HG02970 (cell line): ENCODE measurements around the gene MTMR2.
"Not testable (repeated sequence)": the region's sequence is repeated elsewhere in the genome, so short reads cannot be mapped to it uniquely, and the experiment has no call there.

Source experiments
- ATAC-seq: cut with Tn5 transposase; IDR thresholded peaks from one replicate; pipeline ENCODE4 v1.9.1; 2021; ENCODE audit warnings: mild to moderate bottlenecking, moderate library complexity, moderate number of reproducible peaks; ENCODE audit not compliant: unreplicated experiment, low FRiP score

The MTMR2 gene

DNA sequence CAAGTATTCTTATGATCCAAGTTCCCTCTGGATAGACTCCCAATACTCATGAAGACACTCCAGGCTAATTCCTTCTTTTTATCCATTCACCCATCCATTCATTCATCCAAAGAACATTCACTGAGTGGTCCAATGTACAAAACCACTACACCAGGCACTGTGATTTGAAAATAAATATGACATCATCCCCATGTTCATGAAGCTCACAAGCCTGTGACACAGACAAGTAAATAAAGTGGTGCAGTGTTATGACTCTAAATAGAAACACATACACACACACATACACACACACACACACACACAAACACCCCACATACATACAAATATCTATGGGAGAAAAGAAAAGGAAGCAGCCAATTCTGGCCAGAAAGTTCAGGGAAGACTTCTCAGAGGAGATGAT is 35.5 kb downstream of the MTMR2 start:
- no peak for ATAC-seq

- no peak for ATAC-seq
Observed at GRCh38 chr11:95886462-95886861, 37.4 kb downstream of the MTMR2 start.

- no peak for ATAC-seq
Observed at GRCh38 chr11:95884802-95885201, 39.1 kb downstream of the MTMR2 start.

- no peak for ATAC-seq
Observed at GRCh38 chr11:95884376-95884775, 39.5 kb downstream of the MTMR2 start.

- ATAC-seq: no peak
Observed at GRCh38 chr11:95883381-95883780, 40.5 kb downstream of the MTMR2 start.

DNA sequence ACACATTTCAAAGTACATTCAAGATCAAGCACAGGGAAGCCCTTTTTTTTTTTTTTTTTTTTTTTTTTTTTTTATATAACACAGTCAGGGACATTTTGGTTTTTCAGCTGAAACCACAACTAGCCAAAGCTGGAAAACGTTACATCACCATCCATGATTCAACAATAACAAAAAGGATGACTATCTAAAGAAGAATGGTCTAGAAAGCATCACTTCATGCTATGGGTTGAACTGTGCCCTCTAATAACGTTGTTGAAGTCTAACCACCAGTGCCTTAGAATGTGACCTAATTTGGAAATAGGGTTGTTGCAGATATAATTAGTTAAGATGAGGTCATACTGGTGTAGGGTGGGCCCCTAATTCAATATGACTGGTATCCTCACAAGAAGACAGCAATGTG is 46.6 kb downstream of the MTMR2 start:
- no peak for ATAC-seq

DNA sequence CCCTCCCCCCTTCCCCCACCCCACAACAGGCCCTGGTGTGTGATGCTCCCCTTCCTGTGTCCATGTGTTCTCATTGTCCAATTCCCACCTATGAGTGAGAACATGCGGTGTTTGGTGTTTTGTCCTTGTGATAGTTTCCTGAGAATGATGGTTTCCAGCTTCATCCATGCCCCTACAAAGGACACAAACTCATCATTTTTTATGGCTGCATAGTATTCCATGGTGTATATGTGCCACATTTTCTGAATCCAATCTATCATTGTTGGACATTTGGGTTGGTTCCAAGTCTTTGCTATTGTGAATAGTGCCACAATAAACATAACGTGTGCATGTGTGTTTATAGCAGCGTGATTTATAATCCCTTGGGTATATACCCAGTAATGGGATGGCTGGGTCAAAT is 53.0 kb downstream of the MTMR2 start:
- ATAC-seq: not testable (repeated sequence)

- ATAC-seq: no peak
Observed at GRCh38 chr11:95867105-95867504, 56.8 kb downstream of the MTMR2 start.

DNA sequence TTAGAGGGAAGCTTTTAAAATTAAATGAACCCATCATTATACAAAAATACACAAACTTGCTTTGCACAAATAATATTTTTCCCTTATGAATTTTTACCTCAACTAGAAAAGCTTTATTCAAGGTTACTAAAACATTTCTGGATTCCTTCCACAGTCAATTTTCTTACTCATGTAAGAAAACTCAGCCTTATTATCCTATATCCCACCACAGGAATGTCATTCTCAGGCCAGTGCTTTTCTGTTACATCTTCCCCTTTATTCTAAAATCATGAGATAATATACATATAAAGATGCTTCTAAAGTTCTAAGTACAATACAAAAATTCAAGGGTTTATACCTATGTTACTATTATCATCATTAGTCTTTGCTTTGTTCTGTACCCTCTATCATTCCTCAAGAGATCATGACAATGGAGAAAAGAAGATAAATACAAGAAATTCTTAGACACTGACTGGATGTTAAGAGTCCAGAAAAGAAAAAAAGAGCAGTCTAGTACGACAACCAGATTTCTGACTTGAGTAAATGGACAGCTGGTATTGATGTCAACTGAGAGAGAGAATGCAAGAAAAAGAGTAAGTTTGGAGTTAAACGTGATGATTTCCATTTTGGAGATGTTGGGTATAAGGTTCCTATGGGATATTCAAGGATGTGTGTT is 60.3 kb downstream of the MTMR2 start:
- ATAC-seq: no peak

GRCh38 chr11:95860024-95860423 is 63.9 kb downstream of the MTMR2 start:
- ATAC-seq: not testable (repeated sequence)

GRCh38 chr11:95854362-95854761 is 69.5 kb downstream of the MTMR2 start:
- ATAC-seq: not testable (repeated sequence)

DNA sequence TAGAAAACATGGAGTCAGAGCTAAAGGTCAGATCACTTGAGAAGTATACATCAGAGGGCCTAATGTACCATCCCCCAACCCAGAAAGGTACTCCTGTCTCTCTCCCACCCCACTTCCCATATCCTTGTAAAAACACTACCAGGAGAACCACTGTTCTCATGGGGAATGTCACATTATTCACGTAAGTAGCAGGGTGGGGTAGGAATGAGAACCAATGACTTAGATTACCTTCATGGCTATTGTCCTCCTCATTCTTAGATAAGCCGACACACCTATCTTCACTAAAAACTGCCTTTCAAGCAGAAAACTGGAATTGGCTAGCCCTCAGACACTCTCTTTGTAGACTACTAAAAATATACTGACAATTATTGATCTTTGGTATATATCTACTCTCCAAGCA is 70.0 kb downstream of the MTMR2 start:
- ATAC-seq: no peak

GRCh38 chr11:95853138-95853537 is 70.8 kb downstream of the MTMR2 start:
- ATAC-seq: no peak

GRCh38 chr11:95850137-95850536 is 73.8 kb downstream of the MTMR2 start:
- no peak for ATAC-seq

GRCh38 chr11:95849087-95849825 is 74.7 kb downstream of the MTMR2 start:
- no peak for ATAC-seq

GRCh38 chr11:95845167-95845566 is 78.7 kb downstream of the MTMR2 start:
- no peak for ATAC-seq

DNA sequence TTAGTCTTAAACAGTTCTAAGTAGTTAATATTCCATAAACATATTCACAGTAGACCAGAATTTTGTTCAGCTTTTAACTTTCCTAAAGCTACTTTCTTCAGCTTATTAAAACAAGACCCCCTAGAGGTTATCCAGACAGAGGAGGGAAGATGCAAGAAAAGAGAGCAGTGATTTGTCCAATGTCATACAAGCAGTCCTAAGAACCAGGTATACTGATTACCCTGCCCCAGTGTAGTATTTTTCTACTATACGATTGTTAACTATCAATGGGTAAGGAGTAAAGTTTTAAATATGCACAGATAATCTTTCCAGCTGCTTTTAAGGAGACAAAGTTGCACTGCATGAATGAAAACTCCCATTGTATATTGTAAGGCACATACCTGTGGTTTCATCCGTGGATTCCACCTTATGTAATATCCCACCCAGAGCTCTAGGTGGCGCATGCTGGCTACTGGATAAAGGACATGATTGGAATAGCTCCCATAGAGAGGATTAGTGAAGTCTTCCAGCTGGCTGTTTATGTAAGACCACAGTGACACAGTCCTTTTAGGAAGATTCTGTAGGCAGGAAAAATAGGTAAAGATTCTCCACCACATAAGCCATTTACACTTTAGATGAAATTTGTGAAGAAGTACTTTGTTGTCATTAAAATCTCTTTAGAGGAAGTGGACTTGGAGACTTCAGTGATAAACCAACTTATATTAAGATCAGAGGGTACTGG is 88.0 kb downstream of the MTMR2 start:
- no peak for ATAC-seq

DNA sequence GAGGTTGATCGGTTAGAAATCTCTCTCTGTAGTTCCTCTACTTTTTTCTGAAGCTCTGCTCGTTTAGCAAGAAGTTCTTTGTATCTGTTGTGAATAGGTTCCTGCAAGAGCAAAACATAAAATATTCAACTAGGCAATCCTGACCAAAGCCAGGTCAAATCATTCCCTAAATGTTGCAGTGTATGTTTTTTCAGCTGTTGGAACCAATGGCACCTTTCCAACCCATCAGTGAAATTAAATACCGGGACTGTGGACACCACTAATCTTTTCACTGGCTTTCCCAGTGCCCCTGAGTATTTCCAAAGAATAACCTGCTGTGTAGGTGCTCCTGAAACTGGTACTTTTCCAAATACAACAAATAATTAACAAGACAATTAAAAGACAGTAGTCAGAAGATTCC is 88.6 kb downstream of the MTMR2 start:
- no peak for ATAC-seq

GRCh38 chr11:95833378-95833777 is 90.5 kb downstream of the MTMR2 start:
- no peak for ATAC-seq

DNA sequence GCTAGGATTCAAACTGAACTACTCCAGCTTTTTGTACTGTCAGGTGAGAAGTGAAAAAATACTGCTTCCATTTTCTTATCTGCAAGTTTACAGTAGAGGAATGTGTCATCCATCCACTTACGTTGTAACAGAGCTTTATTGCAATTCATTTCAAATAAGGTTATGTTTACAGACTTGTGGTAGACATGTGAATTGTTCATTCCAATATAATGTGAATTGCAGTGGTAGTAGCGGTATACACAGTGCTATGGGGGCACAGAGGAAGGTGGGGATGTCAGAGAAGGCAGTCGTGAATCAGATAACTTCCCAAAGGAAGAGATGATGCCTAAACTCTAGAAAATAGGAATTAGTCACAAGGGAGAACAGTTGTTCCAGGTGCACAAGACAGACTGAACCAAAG is 91.1 kb downstream of the MTMR2 start:
- ATAC-seq: no peak

DNA sequence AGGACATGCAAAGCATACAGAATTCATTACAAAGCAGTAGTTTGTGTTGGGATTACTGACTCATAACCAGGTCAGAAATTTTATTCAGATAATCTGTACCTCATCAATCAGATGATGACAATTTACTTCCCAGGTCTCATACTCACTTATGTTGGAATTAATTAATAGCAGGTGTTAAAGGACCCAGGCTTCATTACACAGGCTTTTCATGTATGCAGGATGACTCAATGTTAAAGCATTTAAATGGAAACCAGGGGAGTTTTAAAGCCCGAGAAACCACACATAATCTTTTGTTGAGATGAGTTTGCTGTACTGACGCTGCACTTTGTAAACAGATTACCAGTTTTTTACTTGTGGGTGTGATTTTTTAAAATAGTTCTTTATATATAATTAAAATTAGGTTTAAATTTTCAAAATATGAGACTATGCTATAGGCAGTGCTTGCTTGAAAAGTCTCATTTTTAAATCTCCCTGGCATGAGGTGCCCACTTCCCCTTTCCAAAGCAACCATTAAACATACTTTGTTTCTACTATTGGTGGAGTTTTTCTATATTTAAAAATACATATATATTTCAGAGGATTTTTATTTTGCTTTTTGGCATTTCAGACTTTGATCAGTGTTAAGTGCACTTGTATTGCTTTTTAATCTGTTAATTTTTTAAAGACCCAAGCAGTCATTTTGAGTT is 92.6 kb downstream of the MTMR2 start:
- no peak for ATAC-seq
